WTC11 (cell line): Measurements from ENCODE around the gene NAALADL2. TPM values are rescaled to one million over a fixed set of nuclear protein-coding genes. Genes with fewer than 3 reads are reported as not detected.

Source experiments
- ATAC-seq: fragments of 200-7000 bp; cut with Tn5 transposase; 2 replicates; pipeline ENCODE4 v1.10.0; 2021; ENCODE audit warnings: mild to moderate bottlenecking, moderate library complexity
- CTCF ChIA-PET: fragments of 300-600 bp; sonication (Branson Sonifier 250); formaldehyde crosslinking; loops from one replicate; lab custom pipeline; 2021; ENCODE audit warnings: antibody characterized with exemption; lab: Charles Lee
- POLR2A ChIA-PET: fragments of 350-600 bp; sonication (Branson Sonifier 250); formaldehyde crosslinking; loops from one replicate; lab custom pipeline; 2021; ENCODE audit warnings: antibody characterized with exemption; lab: Charles Lee
- DNase-seq: peaks from one replicate; pipeline ENCODE4 v3.0.0; 2021; ENCODE audit warnings: low spot score
- H3K27ac Mint-ChIP-seq: 2 replicates; pipeline ENCODE4 v1.8.0; 2021; ENCODE audit warnings: mixed read lengths
- H3K27me3 Mint-ChIP-seq: 2 replicates; pipeline ENCODE4 v1.8.0; 2021; ENCODE audit warnings: low read depth, mild to moderate bottlenecking, moderate library complexity, mixed read lengths
- H3K36me3 Mint-ChIP-seq: 2 replicates; pipeline ENCODE4 v1.8.0; 2021; ENCODE audit warnings: mixed read lengths
- H3K4me1 Mint-ChIP-seq: 2 replicates; pipeline ENCODE4 v1.8.0; 2022; ENCODE audit warnings: mixed read lengths
- H3K4me3 Mint-ChIP-seq: 2 replicates; pipeline ENCODE4 v1.8.0; 2021; ENCODE audit warnings: mild to moderate bottlenecking, moderate library complexity, mixed read lengths
- H3K9me3 Mint-ChIP-seq: 2 replicates; pipeline ENCODE4 v1.8.0; 2021; ENCODE audit warnings: mixed read lengths
- CTCF ChIP-seq: fragments of 200-600 bp; IDR thresholded peaks from 2 replicates; pipeline ENCODE4 v1.8.0; 2022; ENCODE audit warnings: antibody characterized with exemption
- ESRRA ChIP-seq: sonication (generic); formaldehyde crosslinking; IDR thresholded peaks from 2 replicates; pipeline ENCODE4 v1.8.1; 2022; ENCODE audit warnings: mild to moderate bottlenecking, missing genetic modification reagents, borderline replicate concordance
- GABPB1 ChIP-seq: sonication (generic); formaldehyde crosslinking; IDR thresholded peaks from 2 replicates; pipeline ENCODE4 v1.8.1; 2023; ENCODE audit warnings: mild to moderate bottlenecking, missing genetic modification reagents
- OVOL2 ChIP-seq: fragments of 250-450 bp; sonication (Bioruptor Pico); IDR thresholded peaks from 2 replicates; pipeline ENCODE4 v1.9.0; 2021; ENCODE audit warnings: mild to moderate bottlenecking, borderline replicate concordance
- PRDM15 ChIP-seq: sonication (generic); formaldehyde crosslinking; IDR thresholded peaks from 2 replicates; pipeline ENCODE4 v1.8.0; 2022; ENCODE audit warnings: missing genetic modification reagents
- RELA ChIP-seq: sonication (generic); formaldehyde crosslinking; IDR thresholded peaks from 2 replicates; pipeline ENCODE4 v1.8.1; 2022; ENCODE audit warnings: missing genetic modification reagents, mild to moderate bottlenecking, borderline replicate concordance
- USF1 ChIP-seq: sonication (generic); formaldehyde crosslinking; IDR thresholded peaks from 2 replicates; pipeline ENCODE4 v1.8.0; 2022; ENCODE audit warnings: mild to moderate bottlenecking, missing genetic modification reagents
- ZBTB21 ChIP-seq: sonication (generic); formaldehyde crosslinking; IDR thresholded peaks from 2 replicates; pipeline ENCODE4 v1.8.1; 2023; ENCODE audit warnings: mild to moderate bottlenecking, missing genetic modification reagents, borderline replicate concordance
- ZBTB43 ChIP-seq: sonication (generic); formaldehyde crosslinking; IDR thresholded peaks from 2 replicates; pipeline ENCODE4 v1.8.1; 2023; ENCODE audit warnings: mild to moderate bottlenecking, missing genetic modification reagents
- ZNF138 ChIP-seq: sonication (generic); formaldehyde crosslinking; conservative IDR thresholded peaks from 2 replicates; pipeline ENCODE4 v1.8.1; 2022; ENCODE audit warnings: mild to moderate bottlenecking, moderate library complexity, missing genetic modification reagents
- ZNF219 ChIP-seq: sonication (generic); formaldehyde crosslinking; IDR thresholded peaks from 2 replicates; pipeline ENCODE4 v1.8.0; 2023; ENCODE audit warnings: missing genetic modification reagents, mild to moderate bottlenecking, borderline replicate concordance
- ZNF263 ChIP-seq: sonication (generic); formaldehyde crosslinking; IDR thresholded peaks from 2 replicates; pipeline ENCODE4 v1.8.1; 2022; ENCODE audit warnings: low read depth, mild to moderate bottlenecking, moderate library complexity, missing genetic modification reagents
- ZNF281 ChIP-seq: sonication (generic); formaldehyde crosslinking; IDR thresholded peaks from 2 replicates; pipeline ENCODE4 v1.8.0; 2023; ENCODE audit warnings: mild to moderate bottlenecking, missing genetic modification reagents
- ZNF423 ChIP-seq: fragments of 250-450 bp; sonication (Bioruptor Pico); IDR thresholded peaks from 2 replicates; pipeline ENCODE4 v2.1.2; 2022; ENCODE audit warnings: mild to moderate bottlenecking, moderate library complexity
- ZNF425 ChIP-seq: fragments of 250-450 bp; sonication (Bioruptor Pico); conservative IDR thresholded peaks from 2 replicates; pipeline ENCODE4 v1.9.0; 2021; ENCODE audit warnings: mild to moderate bottlenecking
- total RNA-seq: library from RNA; stranded (reverse); gene quantifications from 3 replicates; pipeline ENCODE4 v1.2.3, GENCODE V29; 2021

NAALADL2 gene
- total RNA-seq, 1 experiment from 2014 or later: 1.2 TPM

- TF ChIP-seq ZNF425 (no peak), ZBTB43 (no peak), RELA (CRISPR knock-in tag) (no peak), ZNF281 (CRISPR knock-in tag) (no peak)
Observed at GRCh38 chr3:175381685-175382084, 522.6 kb downstream of the NAALADL2 start (continued).

GRCh38 chr3:175383371-175383770 is 524.2 kb downstream of the NAALADL2 start:
- peaks cover 2% of the 10 kb centered on the region for H3K4me1 Mint-ChIP-seq
- DNase-seq (no peak), ATAC-seq (no peak)
- TF ChIP-seq ZNF263 (CRISPR knock-in tag) (no peak), CTCF (no peak), PRDM15 (no peak), ZNF219 (CRISPR knock-in tag) (no peak), ZBTB21 (CRISPR knock-in tag) (no peak), GABPB1 (no peak), ZNF423 (CRISPR knock-in tag) (no peak), ESRRA (CRISPR knock-in tag) (no peak), OVOL2 (CRISPR knock-in tag) (no peak), USF1 (CRISPR knock-in tag) (no peak), ZNF138 (no peak)
- H3K27ac Mint-ChIP-seq: no peak overlapping the region
- H3K9me3 Mint-ChIP-seq: peaks cover 2% of the 10 kb centered on the region
- CTCF ChIA-PET: no interaction called here
- H3K4me3 Mint-ChIP-seq: no peak overlapping the region
- POLR2A ChIA-PET: no interaction called here
- no peaks in the 10 kb centered on the region for H3K27me3 Mint-ChIP-seq
- peaks cover under 1% of the 10 kb centered on the region; the same call in 1 of the 2 replicates for H3K36me3 Mint-ChIP-seq
